Heart left ventricle (tissue), 16 donors: ENCODE data around the gene CNOT6L. TPM values are rescaled to one million over a fixed set of nuclear protein-coding genes. Genes with fewer than 3 reads are reported as not detected.

Experiments
- ATAC-seq, 4 donors: fragments of 200-7000 bp; cut with Tn5 transposase; one replicate each; pipeline ENCODE4 v1.9.1; 2020 to 2022; ENCODE audit warnings: moderate library complexity in 4 of 4, mild to moderate bottlenecking in 3 of 4, moderate number of reproducible peaks in 1 of 4
- DNase-seq, 5 donors: peaks; one replicate each; pipeline ENCODE4 v3.0.0-alpha.2; 2020
- H3K27ac ChIP-seq, 12 donors: fragments of 200-600 bp; sonication (generic) in 4 of 12; one replicate each; pipeline versions ENCODE4 v1.5.0 to v1.8.0; 2016 to 2022; ENCODE audit warnings: mild to moderate bottlenecking in 2 of 12
- H3K27me3 ChIP-seq, 9 donors: fragments of 200-600 bp; sonication (generic) in 2 of 9; one replicate each; pipeline versions ENCODE4 v1.5.1 to v1.8.0; 2016 to 2022; ENCODE audit warnings: mild to moderate bottlenecking in 3 of 9
- H3K36me3 ChIP-seq, 9 donors: fragments of 200-600 bp; sonication (generic) in 2 of 9; one replicate each; pipeline versions ENCODE4 v1.5.0 to v1.8.0; 2018 to 2022; ENCODE audit warnings: mild to moderate bottlenecking in 2 of 9
- H3K4me1 ChIP-seq, 12 donors: fragments of 200-600 bp; sonication (generic) in 4 of 12; one replicate each; pipeline versions ENCODE4 v1.5.0 to v1.8.0; 2016 to 2022; ENCODE audit warnings: mild to moderate bottlenecking in 3 of 12
- H3K4me3 ChIP-seq, 12 donors: fragments of 200-600 bp; sonication (generic) in 4 of 12; one replicate each; pipeline versions ENCODE4 v1.5.0 to v1.8.0; 2017 to 2022; ENCODE audit warnings: mild to moderate bottlenecking in 9 of 12, moderate library complexity in 4 of 12
- H3K9me3 ChIP-seq, 12 donors: fragments of 200-600 bp; sonication (generic) in 4 of 12; one replicate each; pipeline versions ENCODE4 v1.5.0 to v1.8.0; 2016 to 2022; ENCODE audit warnings: mild to moderate bottlenecking in 1 of 12
- POLR2A ChIP-seq, 2 donors: fragments of 450-650 bp; IDR thresholded peaks; one replicate each; pipeline ENCODE4 v1.6.1; 2017; ENCODE audit warnings: antibody characterized with exemption in 2 of 2, mild to moderate bottlenecking in 2 of 2, moderate library complexity in 2 of 2
- WGBS, 4 donors: extraction: QIAGEN DNeasy Blood & Tissue Kit in 2 of 4; methylation state at CpG; one replicate each; pipeline versions ENCODE4 v1.1.5 to v1.1.7; 2013 to 2018; 5-methylcytosine and 5-hydroxymethylcytosine counted together
- intact Hi-C, 10 donors: fragments of 100-400 bp; cut with DNase I; formaldehyde crosslinking; loops; one replicate each; pipeline versions ENCODE4 v1.11.1 to v1.14.2; 2022
- polyA plus RNA-seq, 2 donors: library from polyadenylated mRNA; stranded (reverse); fragments of 200-250 nt; gene quantifications; one replicate each; pipeline ENCODE4 v1.2.3, GENCODE V29; 2013
- total RNA-seq, 9 donors: library from RNA; depleted of rRNA in 2 of 9; stranded (reverse); fragments of >200 nt in 2 of 9; fragmentation: NEBNext Ultra II Directional in 3 of 9; extraction: Animal tissue kit (Norgen Biotek cat#: 25700) in 3 of 9; gene quantifications; one replicate each; pipeline versions ENCODE4 v1.1.0 to v1.2.4, GENCODE V29; 2016 to 2023
- TF ChIP-seq, protein P1 (sequence below), 12 donors: fragments of 200-600 bp; sonication (generic) in 4 of 12; IDR thresholded peaks; one replicate each; pipeline versions ENCODE4 v1.5.0 to v1.8.0; 2018 to 2022; ENCODE audit warnings: antibody characterized with exemption in 12 of 12, mild to moderate bottlenecking in 5 of 12
- donor health status: ischemic (EF 13 %, LVEDD 7.1; RV severe dilation, severe dysfunction).
- donor health status: healthy with polysubstance abuse.
- donor health status: DM: no; HTN: yes; CAD: no.
- donor health status: DM: no; HTN: no; CAD: no.
- donor health status: ischemic (EF 25% LVEDD 6.9; RV normal size, moderate dysfunction).
- donor health status: ischemic (EF 25% LVEDD 5.7; RV mildly dilated, moderate dysfunction).
- donor health status: healthy.
- donor health status: DM: yes; HTN: yes; CAD: no.
- donor health status: ischemic (EF 35%, LVEDD 5.7; RV mildly dilated, moderate dysfunction).
- donor health status: nonischemic (EF 11% LVEDD 7.7; RV severe dilation, severe dysfunction).
- donor health status: DM: yes; HTN: yes; CAD: no.
- donor health status: PGD.
- donor health status: ischemic (EF 29% LVEDD 5.4; RV normal size, mild dysfunction).
- donor health status: nonischemic (EF 23%, LVEDD 6.1; RV moderate dilation, normal function).

Gene CNOT6L
- total and polyA plus RNA-seq, 11 donors: 2.2 to 39.2 (median 18.6) TPM

- TF ChIP-seq, protein P1, sequence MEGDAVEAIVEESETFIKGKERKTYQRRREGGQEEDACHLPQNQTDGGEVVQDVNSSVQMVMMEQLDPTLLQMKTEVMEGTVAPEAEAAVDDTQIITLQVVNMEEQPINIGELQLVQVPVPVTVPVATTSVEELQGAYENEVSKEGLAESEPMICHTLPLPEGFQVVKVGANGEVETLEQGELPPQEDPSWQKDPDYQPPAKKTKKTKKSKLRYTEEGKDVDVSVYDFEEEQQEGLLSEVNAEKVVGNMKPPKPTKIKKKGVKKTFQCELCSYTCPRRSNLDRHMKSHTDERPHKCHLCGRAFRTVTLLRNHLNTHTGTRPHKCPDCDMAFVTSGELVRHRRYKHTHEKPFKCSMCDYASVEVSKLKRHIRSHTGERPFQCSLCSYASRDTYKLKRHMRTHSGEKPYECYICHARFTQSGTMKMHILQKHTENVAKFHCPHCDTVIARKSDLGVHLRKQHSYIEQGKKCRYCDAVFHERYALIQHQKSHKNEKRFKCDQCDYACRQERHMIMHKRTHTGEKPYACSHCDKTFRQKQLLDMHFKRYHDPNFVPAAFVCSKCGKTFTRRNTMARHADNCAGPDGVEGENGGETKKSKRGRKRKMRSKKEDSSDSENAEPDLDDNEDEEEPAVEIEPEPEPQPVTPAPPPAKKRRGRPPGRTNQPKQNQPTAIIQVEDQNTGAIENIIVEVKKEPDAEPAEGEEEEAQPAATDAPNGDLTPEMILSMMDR (IDR thresholded peaks at IDR 0.05): no peak
- no peak for TF ChIP-seq POLR2A (IDR thresholded peaks at IDR 0.05)
- DNase-seq: no peak
- Histone ChIP-seq H3K4me3 (no peak overlapping the region), H3K27ac (no peak overlapping the region), H3K27me3 (no peaks in the 10 kb centered on the region), H3K36me3 (peaks cover 0 to 42% (median 30%) of the 10 kb centered on the region in 9 donors), H3K4me1 (peaks cover 0 to 2% (median 0%) of the 10 kb centered on the region in 12 donors), H3K9me3 (peaks cover 0 to 17% (median 4%) of the 10 kb centered on the region in 12 donors)
- WGBS, 4 donors: 93 to 99% (median 96%) methylated on average over 2 of the region's 2 CpGs
- no peak for ATAC-seq
- intact Hi-C loops: no loop called here
These were observed 67.4 kb downstream of the CNOT6L start for GRCh38 chr4:77751764-77752163.

DNA sequence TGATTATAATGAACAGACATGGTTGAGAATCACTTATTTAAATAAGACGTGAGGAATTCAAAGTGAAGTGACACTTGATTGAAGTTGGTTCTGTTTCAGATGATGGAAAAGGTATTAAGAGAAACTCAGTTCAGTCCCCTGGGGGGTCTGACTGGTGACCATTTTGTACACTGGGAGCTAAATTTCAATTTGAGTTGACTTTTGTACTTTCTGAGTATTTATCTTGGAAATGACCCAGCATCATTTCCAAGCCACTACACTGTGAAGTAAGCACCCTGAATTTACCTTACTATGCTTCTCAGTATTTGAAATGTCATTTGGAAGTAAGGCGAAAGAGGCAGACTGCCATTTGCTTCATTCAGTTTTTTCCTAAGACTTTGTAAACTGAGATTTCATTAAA is 73.4 kb downstream of the CNOT6L start:
- WGBS, 4 donors: 85 to 90% (median 89%) methylated on average over 2 of the region's 2 CpGs
- DNase-seq: no peak
- H3K27me3 ChIP-seq: no peaks in the 10 kb centered on the region
- H3K4me3 ChIP-seq: no peak overlapping the region
- peaks cover 0 to 3% (median 0%) of the 10 kb centered on the region in 12 donors for H3K9me3 ChIP-seq
- TF ChIP-seq, protein P1 (IDR thresholded peaks at IDR 0.05): no peak
- no peak for TF ChIP-seq POLR2A (IDR thresholded peaks at IDR 0.05)
- no peak overlapping the region for H3K27ac ChIP-seq
- intact Hi-C loops: loop anchor here in 2 of 10 donors (10.0 kb wide), 2 partner anchors 49 to 59 kb away; no protein-coding TSS in a partner anchor
- H3K36me3 ChIP-seq: peaks cover 0 to 46% (median 34%) of the 10 kb centered on the region in 9 donors
- ATAC-seq: no peak
- no peaks in the 10 kb centered on the region for H3K4me1 ChIP-seq

DNA sequence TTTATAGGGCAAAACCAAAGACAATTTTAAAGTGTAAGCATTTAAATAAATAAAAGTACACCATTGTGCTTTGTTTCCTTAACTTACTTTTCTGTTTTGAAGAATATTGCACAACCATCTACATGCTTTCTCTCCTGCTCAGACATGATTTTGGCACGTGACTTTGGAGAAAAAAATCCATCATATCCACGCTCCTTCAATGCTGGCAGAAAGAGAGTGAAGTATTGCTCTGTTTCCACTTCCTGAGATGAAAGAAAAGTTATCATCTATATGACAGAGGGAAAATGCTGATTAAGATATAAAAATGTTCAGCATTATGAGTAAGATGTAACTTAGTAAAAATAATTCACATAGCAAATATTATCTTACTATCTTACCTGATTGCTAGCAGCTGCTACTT is 77.1 kb downstream of the CNOT6L start:
- WGBS, 4 donors: 89 to 97% (median 93%) methylated on average over 2 of the region's 2 CpGs
- no peaks in the 10 kb centered on the region for H3K9me3 ChIP-seq
- DNase-seq (no peak), ATAC-seq (no peak)
- H3K4me1 ChIP-seq: peaks cover 0 to 2% (median 0%) of the 10 kb centered on the region in 12 donors
- TF ChIP-seq, protein P1 (IDR thresholded peaks at IDR 0.05): no peak
- TF ChIP-seq POLR2A (IDR thresholded peaks at IDR 0.05): no peak
- H3K27me3 ChIP-seq: no peaks in the 10 kb centered on the region
- intact Hi-C loops: loop anchor here in 2 of 10 donors (10.0 kb wide), 2 partner anchors 53 to 63 kb away; no protein-coding TSS in a partner anchor
- peaks cover 0 to 68% (median 46%) of the 10 kb centered on the region in 9 donors for H3K36me3 ChIP-seq
- H3K27ac ChIP-seq: no peak overlapping the region
- H3K4me3 ChIP-seq: no peak overlapping the region

GRCh38 chr4:77740480-77740879 is 78.7 kb downstream of the CNOT6L start:
- peaks cover 0 to 57% (median 44%) of the 10 kb centered on the region in 9 donors for H3K36me3 ChIP-seq
- peaks cover 0 to 16% (median 0%) of the 10 kb centered on the region in 12 donors for H3K4me1 ChIP-seq
- WGBS, 4 donors: 95 to 98% (median 97%) methylated on average over 4 of the region's 4 CpGs
- DNase-seq (no peak), ATAC-seq (no peak)
- H3K27me3 ChIP-seq: no peaks in the 10 kb centered on the region
- TF ChIP-seq, protein P1 (IDR thresholded peaks at IDR 0.05): no peak
- no peak for TF ChIP-seq POLR2A (IDR thresholded peaks at IDR 0.05)
- no peaks in the 10 kb centered on the region for H3K9me3 ChIP-seq
- H3K27ac ChIP-seq: no peak overlapping the region
- intact Hi-C loops: loop anchor here in 2 of 10 donors (10.0 kb wide), 2 partner anchors 54 to 64 kb away; no protein-coding TSS in a partner anchor
- H3K4me3 ChIP-seq: no peak overlapping the region
